Measurements from ENCODE around the gene FGFR2. TPM values are rescaled to one million over a fixed set of nuclear protein-coding genes. Genes with fewer than 3 reads are reported as not detected.
"Not testable (repeated sequence)": the region's sequence is repeated elsewhere in the genome, so short reads cannot be mapped to it uniquely, and the experiment has no call there.

Gene FGFR2
- total RNA-seq, 2 experiments from 2014 or later = not detected

DNA sequence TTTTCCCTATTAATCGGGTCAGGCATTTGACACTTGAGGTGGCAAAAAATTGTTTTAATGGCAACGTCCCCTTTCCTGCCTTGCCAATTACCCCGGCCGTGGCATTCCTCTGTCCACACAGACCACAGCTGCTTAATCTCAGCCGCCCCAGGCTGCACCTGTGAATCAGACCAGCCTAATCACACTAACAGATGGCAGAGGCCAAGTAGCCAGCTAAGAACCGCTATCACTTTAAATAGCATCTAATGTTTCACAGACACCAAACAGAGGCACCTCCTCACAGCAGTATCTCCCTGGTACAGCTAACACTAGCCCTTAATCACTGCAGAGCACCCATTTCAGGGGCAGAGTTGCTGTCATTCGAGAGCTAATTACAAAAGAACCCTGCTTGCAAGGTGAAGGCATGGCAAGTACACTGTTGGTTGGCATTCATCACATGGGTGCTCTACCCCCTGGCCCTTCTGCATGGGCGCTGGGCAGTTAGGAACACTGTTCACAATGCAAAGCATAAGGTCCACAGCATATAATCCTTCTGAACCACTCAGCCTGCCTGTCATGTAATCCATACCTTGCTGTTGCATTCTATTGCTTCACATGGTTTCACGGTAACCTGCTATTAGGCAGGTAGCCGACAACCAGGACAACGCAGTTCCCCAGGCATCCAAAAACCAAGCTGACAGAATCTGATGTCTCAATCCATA is 38.8 kb downstream of the FGFR2 start:
- ChIA-PET CTCF (no interaction called here), POLR2A (no interaction called here)

DNA sequence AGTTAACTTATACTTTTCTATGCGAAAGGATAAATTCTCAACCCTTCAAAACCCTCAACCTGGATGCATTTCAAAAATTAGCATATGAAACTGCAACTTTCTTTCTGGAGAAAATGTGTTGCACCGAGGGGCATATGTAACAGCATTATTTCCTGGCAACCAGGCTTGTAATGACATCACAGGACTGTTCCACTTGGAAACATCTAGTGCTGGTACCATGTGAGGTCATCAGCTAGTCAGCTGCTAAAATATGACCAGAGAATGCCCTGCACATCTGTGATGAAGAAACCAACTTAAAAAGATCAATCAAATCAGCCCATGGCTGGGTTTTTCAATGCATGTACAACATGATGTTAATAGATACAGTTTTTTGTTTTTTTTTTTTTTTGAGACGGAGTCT is 40.0 kb downstream of the FGFR2 start:
- POLR2A ChIA-PET = no interaction called here
- CTCF ChIA-PET = no interaction called here

DNA sequence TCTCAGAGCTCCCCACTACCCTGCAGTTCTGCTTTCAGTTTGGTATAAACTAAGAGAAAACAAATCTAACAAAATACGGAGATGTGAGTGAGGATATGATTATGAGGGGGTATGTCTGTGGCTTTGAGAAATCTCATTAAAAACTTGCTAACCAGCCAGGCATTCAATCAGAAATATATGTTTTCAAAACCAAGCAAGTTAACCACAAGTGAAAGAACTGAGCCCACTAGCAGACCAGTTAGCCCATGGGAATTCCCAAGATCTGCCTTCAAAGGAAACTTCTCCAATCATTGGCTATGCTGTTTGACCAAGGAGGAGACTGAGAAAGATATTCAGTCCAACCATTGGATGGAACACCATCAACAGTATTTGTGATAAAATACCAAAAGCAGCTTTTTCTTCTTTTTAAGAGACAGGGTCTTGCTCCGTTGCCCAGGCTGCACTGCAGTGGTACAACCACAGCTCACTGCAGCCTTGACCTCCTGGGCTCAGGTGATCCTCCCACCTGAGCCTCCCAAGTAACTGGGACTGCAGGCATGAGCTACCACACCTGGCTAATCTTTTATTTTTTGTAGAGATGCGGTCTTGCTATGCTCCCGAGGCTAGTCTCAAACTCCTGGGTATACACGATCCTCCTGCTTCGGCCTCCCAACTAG is 41.2 kb downstream of the FGFR2 start:
- CTCF ChIA-PET = no interaction called here
- POLR2A ChIA-PET = no interaction called here

DNA sequence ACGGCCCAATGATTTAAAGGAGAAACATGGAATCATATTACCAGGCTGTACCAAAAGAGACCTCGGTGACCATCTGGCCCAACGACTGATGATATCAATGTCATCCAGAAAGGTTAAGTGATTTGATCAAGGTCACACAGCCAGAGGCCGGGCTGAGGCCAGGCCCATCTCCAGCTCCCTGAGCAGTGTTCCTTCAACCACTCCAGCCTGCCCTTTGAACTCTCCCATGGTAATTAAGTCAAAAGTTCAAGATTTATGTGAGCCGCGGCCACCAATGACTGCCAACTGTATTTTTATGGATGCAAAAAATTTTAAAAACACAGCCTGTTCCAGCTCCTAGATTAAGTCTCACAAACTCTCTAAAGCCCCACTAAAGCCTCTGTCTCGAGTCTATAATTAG is 41.8 kb downstream of the FGFR2 start:
- POLR2A ChIA-PET = no interaction called here
- CTCF ChIA-PET = no interaction called here

DNA sequence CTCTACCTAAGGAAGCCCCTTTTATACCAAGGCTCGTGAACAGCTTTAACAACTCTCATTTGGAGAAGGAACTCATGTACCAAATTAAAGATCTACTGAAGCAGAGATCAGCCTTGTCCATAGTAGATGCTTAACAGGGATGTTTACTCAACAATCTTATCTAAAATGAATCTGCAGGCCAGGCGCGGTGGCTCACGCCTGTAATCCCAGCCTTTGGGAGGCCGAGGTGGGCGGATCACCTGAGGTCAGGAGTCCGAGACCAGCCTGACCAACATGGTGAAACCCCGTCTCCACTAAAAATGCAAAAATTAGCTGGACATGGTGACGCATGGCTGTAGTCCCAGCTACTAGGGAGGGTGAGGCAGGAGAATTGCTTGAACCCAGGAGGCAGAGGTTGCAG is 43.3 kb downstream of the FGFR2 start:
- CTCF ChIA-PET = not testable (repeated sequence)
- POLR2A ChIA-PET = interaction anchor here (0.6 kb wide), 1 partner anchor 481 kb away, joined by 3 read pairs; no protein-coding TSS in a partner anchor

DNA sequence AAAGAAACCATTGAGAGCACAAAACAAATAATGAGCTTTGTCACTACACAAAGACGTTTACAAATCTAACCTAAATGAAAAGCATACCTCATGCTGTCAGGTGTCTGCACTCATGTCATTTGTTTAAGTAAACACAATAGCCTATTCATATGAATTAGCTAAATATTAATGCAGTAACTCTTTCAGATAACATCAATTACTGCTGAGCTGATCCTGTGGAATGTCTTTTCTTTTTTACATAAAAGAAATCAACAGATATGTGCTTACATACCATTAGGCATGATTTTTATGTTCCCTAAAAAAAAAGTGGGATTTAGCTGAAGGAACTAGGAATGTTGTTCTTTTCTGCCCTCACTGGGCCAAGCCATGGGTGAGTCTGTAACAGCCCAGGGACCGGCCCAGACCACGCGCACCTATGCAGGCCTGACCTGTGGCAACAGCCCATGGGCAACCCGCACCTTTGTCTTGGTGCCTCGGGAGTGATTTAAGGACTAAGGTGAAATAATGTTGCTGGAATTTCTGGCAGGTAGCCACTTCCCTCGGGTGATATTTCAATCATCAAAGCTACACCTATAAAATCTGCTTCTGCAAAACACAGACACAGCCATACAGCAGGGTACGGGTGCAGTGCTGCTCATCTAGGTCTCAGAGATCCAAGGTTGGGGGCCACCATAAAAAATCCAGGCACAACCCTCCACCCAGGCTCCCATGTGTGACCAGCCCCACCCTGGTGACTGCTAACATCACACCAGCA is 44.6 kb downstream of the FGFR2 start:
- POLR2A ChIA-PET = no interaction called here
- CTCF ChIA-PET = no interaction called here

DNA sequence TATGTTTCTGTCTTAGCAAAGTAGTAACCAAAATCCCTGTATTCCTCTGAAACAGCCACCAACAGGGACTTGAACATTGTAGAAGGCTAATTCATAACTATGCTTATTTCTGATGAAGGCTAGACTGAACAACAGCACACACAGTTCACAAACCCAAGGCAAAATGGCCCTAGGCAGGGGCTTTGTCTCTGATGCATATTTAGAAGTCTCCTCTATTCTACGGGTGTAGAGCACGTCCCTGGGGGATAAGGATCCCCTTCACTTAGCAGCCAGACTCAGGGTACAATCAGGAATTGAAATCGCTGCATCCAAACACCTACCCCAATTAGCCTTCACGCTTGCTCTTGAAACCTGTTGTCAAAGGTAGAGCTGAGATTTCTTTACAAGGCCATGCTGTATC is 45.5 kb downstream of the FGFR2 start:
- CTCF ChIA-PET = no interaction called here
- POLR2A ChIA-PET = no interaction called here

DNA sequence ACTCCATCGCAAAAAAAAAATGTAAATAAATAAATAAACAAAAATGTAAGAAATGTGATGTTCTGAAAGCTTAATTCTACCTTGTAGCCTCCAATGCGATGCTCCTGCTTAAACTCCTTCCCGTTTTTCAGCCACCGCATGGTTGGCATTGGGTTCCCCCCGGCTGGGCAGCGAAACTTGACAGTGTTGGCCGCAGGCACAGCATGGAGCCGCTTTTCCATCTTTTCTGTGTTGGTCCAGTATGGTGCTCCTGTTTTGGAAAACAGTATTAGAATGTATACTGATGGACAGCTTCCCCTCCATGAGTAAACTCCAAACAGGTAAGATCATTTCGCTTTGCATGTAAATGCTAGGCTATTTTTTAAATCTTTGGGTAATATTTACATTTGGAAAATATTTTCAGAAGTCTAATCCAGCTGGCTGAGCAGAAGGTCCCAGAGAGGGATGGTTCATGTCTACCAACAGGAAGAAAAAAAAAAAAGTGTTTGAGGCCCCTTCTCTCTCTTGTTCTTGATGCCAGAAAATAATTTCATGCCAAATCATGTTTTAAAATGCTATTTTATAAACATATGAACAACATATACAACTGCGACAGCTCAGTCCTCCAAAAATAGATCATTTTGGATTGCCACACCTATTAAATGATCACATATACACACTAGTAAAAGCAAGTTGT is 46.9 kb downstream of the FGFR2 start:
- ChIA-PET POLR2A (no interaction called here), CTCF (no interaction called here)

DNA sequence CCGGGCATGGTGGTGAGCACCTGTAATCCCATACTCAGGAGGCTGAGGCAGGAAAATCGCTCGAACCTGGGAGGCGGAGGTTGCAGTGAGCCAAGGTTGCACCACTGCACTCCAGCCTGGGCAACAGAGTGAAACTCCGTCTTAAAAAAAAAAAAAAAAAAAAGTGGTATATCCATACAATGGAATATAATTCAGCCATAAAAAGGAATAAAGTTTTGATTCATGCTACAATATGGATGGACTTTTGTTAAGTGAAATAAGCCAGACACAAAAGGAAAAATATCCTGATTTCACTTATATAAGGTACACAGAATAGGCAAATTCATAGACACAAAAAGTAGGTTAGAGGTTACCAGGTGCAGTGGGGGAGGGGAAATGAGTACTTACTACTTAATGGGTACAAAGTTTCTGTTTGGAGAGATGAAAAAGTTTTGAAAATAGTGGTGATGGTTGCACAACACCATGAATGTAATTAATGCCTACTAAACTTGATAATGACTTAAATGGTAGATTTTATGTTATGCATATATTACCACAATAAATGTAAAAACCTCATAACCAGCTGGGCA is 53.9 kb downstream of the FGFR2 start:
- ChIA-PET CTCF (no interaction called here), POLR2A (no interaction called here)

DNA sequence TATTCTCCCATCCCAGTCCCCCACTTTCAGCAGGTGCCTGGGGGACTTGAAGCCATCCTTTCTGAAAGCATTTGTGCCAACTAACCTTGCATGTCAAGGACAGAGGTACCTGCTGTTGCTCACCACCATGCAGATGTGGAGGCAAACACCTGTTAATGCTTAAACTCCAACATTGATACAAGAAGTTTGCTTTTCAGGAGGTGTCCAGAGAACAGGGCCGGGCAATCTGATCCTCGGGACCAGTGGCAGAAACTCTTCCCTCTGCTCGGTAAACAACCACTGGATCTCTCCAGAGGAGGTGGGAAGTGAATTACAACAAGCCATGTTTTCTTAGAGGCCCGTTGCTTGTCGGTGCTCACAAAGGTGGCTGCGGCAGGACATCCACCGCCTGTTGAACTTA is 54.7 kb downstream of the FGFR2 start:
- POLR2A ChIA-PET = no interaction called here

DNA sequence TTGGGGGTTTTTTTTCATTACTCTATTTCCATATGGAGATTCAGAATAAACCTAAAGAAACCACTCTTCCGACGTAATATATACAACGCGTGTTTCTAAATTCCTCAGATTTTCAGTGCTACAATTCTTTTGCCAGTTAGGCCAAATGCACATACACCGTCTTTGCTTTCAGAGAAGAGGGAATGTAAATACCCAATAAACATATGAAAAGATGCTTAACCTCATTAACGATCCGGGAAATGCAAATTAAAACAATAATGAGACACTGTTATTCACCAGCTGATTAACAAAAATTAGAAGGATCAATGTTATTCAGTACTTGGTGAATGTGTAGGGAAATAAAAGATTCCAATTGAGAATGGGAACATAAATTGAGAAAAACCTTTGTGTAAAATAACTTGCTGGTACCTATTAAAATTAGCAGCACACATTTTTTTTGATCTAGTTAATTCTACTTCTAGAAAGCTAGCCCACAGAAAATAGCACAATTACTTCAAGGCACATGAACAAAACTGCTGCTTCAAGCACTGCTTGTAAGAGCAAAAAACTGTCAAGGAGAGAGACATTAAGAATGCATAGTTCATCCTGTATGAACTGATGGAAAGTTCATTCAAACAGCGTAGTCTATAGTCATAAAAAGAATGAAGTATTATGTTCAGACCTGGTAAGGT is 56.7 kb downstream of the FGFR2 start:
- ChIA-PET POLR2A (no interaction called here), CTCF (interaction anchor here (0.7 kb wide), 1 partner anchor 37 kb away, joined by 3 read pairs; no protein-coding TSS in a partner anchor)

More for the DNA sequence above, 54.7 kb downstream of the FGFR2 start:
- CTCF ChIA-PET = no interaction called here

DNA sequence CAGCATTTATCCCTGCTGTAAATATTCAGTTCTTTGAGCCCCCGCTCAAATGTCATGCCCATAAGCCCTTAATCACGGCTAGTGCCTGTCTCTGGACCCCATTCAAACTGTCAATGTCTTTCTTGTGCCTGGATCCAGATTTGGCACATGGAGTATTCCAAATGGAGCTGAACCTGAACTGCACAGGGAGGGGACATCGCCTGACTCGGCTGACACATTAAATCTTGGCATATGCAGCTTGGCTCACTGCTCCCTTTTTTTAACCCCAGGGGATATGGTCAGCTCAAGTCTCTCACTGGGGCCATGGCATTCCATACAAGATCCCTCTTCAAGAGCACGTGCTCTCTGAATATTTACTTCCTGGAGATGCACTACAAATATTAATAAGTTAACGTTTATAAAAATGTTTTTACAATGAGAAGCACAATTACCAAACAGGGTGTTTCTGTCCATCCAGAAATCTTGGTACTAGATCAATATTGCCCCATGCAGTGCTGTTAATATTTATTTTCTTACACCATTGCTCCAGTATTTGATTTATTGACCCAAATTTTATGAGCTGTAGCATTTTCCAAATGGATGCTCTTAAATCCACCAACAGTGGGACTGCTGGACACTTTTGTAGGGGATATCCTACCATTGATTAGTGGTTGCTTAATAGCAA is 57.4 kb downstream of the FGFR2 start:
- CTCF ChIA-PET = no interaction called here
- POLR2A ChIA-PET = no interaction called here

DNA sequence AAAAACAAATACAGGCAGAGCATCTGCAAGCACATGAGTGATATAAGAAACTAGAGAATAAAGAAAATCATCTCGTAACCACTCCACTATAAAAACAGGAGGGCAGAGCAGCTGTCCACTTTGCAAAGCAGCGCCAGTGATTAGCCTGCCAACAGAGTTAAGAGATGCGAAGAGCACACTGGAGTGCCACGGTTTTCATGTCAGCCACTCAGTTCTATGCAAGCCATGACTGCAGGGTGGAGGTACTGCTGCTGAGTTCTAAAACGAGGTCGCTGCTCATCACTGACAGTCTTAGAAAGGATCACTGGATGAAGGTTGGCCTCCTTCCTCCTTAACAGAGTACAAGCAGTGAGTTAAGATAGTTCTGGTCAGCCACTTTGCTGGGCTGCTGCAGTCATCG is 58.5 kb downstream of the FGFR2 start:
- POLR2A ChIA-PET = no interaction called here
- CTCF ChIA-PET = no interaction called here

DNA sequence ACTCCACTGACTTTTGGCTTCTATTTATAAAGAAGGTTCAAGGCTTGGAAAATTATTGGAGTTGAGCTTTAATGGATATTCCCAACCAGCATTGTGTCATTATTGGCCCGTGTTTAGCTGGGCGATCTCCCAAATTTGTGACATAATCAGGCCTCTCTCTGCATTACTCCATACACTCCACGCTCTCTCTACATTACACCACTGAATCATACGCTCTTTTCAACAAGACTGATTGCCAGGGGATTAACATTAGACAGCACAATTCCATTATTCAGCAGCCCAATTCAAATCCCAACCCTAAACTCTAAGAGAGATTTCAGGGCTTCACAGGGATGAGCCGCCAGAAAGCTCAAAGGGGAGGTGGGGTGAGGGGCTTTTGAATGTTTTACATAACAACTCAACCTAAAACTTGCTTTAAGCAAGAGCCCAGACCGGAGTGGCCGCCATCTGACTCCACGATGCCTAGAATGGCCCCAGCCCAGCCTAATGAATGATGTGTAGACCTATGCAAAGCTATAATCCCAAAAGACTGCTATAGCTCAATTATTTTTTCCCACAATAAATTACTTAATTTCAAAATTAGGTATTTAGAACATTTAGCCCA is 61.8 kb downstream of the FGFR2 start:
- ChIA-PET CTCF (no interaction called here), POLR2A (no interaction called here)

DNA sequence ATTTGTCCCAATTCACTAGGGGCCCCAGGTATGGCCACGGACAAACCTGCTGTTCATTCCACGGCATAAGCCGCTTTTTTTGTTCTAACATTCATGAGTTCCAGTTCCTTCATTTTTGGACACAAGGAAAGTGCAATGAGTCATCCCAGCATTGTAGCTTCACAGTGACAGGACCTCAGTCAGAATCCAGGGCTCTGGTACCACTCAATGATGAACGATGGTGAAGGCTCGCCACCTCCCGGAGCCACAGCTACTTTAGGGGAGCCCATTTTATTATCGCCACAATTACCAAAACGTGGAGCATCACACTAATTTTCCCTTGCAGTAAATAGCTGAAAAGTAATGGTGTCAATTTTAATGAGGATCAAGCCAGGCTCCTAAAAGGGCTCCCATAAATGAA is 62.9 kb downstream of the FGFR2 start:
- ChIA-PET POLR2A (no interaction called here), CTCF (no interaction called here)

DNA sequence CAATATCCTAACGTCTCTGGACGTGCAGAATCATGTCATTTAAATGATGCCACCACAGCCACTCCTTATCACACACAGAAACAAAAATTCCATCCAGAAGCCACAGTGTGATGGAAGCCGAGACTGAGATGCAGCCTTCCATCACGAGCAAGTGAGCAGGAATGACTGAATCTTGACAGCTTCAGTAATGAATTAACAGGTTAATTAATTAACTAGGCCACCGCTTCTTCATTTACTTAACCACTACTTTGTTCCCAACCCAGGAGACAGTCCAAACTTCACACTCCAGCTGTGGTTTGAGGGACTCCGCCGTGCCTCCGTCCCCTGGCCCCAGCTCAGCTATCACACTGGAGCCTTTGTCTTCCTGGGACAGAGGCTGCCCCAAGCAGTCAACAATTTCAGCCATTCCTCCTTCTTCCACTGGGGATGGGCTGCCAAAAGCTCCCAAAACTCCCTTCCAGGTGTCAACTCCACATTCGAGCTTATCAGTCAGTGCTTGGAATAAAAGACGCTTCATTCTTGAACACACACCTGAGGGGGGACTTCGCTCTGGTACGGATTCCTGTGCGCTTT is 65.9 kb downstream of the FGFR2 start:
- ChIA-PET POLR2A (no interaction called here), CTCF (interaction anchor here (0.7 kb wide), 1 partner anchor 769 kb away, joined by 3 read pairs; no protein-coding TSS in a partner anchor)

DNA sequence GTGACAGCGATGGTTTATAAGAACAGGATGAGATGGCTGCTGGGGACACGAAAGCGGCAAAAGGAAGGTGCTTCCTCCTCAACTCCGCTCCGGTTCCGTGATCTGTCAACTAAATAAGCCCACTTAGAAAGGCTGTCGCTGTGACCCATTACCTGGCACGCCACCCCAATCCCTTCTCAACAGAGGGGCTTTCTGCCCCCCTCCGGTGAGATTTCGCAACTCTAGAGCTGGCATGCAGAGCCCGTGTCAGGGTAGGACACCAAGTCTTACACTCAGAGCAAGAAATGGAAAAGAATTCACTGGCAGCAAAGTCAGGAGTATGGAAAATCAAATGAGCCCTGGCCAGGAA is 66.4 kb downstream of the FGFR2 start:
- CTCF ChIA-PET = interaction anchor here (0.7 kb wide), 1 partner anchor 770 kb away, joined by 3 read pairs; no protein-coding TSS in a partner anchor
- POLR2A ChIA-PET = no interaction called here

DNA sequence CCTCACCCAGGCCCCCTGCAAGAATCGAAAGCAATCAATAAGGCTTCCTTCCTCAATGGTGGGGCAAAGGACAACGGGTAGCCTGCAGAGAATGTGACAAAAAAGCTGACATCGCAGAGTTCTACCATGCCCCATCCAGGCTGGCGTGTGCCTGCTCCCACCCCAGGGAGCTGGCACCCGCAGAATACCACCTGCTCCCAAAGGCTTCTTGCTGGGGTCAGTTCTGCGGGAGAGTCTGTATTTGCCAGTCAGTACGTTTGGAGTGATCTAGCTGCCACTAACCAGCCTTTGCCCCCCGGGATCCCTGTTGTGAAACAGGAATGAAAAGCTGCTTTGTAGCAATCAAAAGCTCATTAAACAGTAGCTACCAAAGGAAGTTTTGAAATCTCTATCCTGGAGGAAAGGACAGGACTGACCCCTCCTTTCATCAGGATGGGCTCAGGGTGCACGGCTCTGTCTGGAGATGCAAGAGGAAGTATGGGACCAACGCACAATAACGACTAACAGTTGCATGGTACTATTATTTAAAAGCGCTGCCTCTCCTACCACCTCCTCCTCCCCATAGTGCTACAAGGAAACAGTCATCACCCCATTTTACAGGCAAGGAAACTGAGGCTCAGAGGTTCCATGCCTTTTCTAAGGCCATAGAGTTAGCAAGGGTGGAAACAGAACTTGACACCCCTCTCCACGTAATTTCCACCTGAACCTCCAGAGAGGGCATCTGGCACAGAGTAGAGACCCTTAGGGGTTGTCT is 67.0 kb downstream of the FGFR2 start:
- ChIA-PET POLR2A (no interaction called here), CTCF (no interaction called here)
